HG03196 (cell line): ENCODE results near the gene CDC37L1.

Experiments used
- ATAC-seq: cut with Tn5 transposase; IDR thresholded peaks from one replicate; pipeline ENCODE4 v1.9.1; 2021; ENCODE audit not compliant: unreplicated experiment

Gene CDC37L1

DNA sequence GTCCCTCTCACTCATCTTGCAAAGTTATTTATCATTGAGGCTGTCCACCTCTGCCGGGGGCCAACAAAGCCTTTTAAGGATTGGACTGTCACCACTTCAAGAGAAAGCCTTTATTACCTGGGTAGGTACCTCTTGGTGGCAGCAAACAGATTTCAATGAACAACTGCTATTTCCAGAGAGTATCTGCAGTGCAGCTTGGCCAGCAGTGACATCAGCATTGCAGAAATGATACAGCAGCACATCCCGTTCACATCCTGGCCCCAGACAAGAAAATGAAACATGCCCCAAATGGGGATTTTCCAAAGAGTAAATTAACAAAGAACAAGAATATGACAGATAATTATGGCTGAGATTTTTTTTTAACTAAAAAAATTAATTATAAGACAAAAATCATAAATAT, 10.8 kb upstream of the CDC37L1 start:
- ATAC-seq, result no peak

DNA sequence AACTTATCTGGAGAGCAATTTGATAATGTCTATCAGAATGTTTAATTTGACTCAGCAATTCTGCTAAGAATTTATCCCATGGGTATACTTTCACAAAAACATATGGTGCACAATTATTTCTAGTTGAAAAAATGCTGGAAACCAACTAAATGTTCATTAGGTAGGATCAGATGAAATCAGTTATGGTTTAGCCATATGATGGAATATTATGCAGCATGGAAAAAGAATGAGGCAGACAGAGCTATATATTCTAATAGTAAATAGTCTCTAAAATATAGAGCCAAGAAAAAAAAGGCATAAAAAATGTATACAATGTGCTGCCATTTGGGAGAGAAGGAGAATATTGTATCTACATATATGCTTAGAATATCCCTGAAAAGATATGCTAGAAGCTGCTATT, 9.5 kb upstream of the CDC37L1 start:
- no peak for ATAC-seq

DNA sequence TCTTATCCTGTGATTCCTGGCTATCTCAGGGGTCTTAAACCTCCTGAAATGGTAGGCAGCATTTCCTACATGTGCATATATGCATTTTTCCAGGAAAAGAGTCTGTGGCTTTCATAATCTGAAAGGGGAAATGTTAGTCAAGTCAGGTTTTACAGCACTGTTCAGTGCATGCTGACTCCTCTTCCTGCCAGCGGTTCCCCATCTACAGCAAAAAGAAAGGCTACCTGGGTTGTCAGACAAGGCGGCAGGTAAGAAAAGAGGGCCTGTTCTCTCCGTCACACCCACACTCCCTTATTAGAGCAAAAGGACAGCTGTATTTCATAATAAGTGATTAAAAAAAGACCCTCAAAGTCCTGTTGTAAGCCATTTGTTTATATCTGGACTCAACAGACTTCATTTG, 8.8 kb upstream of the CDC37L1 start:
- ATAC-seq, result no peak

DNA sequence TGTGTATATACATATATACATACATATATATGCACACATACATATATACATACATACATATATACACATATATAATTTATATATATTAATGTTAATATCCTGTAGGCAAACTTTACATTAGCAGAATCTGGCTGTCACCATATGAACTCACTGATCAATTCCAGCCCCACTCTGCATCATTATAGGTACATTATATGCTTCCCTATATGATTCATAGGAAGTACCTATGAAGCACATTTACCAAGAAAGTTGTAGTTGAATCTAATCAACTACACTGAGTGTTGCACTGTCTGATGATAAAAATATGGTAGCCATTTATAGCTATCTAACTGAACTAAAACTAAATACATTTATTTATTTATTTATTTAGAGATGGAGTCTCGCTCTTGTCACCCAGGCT, 7.6 kb upstream of the CDC37L1 start:
- ATAC-seq, result no peak

DNA sequence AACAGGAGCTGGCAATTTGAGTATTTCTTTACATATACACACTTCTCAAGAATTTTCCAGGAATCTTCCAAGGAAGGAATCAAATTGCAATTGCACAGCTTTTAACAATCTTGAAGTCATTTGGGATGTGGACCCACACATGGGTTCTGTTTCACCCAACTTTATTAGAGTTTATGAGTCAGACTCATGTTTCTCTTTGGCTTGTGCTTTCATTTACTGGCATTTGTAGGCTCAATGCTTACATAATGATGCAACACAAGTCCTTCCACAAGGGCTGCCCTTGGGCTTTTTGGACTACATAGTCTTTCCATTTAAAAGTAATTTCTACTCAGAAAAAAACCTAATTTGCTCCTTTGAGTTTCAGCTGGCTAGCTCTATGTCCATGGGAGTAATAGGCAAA, 4.6 kb upstream of the CDC37L1 start:
- ATAC-seq, result no peak

DNA sequence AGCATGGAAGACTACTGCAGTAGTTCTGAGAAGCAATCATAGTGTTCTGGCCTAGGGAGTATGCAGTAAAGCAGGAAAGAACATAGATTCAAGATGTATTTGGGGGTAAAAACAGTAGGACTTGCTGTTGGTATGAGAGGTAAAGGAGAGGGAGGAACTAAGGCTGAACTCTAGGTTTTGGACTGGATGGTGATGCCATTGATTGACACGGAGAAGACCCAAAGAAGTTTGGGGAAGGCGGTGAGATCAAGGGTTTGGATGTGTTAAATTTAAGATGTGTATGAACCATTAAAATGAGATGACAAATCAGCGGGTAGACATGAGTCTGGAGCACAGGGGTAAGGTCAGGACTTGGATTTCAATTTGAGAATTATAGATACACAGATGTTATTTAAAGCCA, 2.0 kb upstream of the CDC37L1 start:
- no peak for ATAC-seq

DNA sequence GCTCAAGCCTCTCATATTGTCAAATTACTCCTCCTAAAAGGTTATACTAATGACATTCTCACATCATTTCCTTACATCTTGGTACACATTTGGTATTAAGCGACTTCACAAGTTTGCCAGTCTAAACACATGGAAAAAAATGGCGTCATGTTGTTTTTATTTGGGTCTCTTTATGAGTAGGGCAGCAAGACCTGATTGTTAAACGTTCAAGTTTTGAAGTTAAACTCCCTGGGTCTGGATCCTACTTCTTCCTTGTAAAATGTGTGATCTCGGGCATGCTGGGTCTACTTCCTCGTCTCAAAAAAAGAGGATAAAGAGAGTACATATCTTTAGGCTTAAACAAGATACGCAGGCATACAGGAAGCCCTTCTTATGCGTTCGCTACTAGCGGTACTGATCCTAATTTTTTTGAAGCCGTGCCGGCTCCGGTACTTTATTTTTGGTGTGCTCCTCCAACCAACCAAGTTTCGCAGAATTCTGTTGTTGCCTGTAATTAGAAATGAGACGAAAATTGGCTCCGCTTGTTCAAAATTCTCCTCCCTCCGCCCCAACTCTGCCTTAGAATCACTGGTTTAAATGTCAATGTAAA, 596 bp upstream of the CDC37L1 start:
- no peak for ATAC-seq

DNA sequence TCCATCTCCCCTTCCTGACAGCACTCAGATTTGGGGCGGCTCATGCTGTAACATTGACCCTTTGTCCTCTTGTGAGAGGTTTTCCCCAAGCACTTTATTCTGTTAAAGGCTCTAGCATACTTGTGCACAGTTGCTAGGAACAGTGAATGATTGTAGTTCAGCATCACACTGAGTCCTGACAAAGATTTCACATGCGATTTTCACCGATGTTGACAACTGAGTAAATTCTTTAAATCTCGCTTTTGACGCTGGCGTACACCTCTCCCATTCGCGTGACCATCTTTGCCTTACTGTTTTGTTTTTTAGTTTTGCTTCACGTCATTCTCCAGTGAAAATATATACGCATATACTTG, 780 bp downstream of the CDC37L1 start:
- no peak for ATAC-seq

DNA sequence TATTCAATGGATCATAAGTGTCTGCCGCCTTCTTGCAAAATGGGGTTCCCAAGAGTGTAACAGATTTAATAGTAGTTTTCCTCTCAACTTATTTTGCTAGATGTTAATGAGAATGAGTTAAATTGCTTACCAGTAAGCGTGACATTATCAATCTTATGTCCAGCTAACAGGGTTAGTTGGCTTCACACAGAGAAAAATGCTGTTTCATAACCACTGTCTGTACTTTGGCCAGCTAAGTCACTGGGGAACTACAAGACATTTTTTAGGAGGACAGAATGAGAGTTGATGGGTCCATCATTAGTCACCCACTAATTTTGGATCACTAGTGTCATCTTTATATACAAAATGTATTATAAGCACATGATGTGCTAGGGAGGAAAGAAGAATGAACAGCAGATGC, 1.4 kb downstream of the CDC37L1 start:
- no peak for ATAC-seq

DNA sequence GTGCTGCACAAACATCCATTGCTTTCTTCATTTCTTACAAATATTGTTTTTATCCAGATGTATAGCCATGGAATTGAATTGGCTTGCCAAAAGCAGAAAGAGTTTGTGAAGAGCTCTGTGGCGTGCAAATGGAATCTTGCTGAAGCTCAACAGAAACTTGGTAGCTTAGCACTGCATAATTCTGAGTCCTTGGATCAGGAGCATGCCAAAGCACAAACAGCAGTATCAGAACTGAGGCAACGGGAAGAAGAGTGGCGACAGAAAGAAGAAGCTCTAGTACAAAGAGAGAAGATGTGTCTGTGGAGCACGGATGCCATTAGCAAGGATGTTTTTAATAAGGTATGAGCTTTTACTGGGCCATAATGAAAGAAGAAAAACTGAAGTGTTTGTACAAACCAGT, 5.5 kb downstream of the CDC37L1 start:
- ATAC-seq, result no peak

DNA sequence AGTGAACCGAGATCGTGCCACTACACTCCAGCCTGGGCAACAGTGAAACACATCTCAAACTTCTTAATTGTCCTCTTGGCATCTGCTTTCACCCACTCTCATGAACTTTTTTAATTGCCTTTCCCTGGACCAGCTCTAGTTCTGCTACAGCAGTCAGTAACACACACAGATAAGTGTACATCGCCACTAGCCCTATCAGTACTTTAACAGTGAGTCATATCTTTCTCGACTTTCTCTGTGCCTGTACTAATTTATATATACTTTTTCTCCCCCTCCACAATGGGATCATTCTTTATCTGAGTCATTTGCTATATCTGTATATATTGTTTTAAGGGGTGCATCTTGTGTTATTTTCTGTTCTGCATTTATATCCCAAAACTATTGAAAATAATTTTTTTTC, 6.7 kb downstream of the CDC37L1 start:
- ATAC-seq, result no peak

DNA sequence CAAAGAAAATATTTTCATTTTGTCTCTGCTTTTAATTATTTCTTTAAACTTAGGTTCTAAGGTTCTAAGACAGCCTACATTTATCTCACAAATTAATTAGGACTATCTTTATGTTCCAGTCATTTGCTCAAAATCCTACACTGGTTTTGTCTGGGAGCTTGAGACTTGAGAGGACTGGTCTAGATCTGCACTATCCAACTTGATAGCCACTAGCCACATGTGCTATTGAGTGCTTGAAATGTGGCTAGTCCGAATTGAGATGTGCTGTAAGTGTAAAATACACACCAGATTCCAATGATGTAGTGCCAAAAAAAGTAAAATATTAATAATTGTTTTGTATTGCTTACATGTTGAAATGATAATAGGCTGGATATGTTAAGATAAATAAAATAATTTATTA, 7.2 kb downstream of the CDC37L1 start:
- no peak for ATAC-seq

DNA sequence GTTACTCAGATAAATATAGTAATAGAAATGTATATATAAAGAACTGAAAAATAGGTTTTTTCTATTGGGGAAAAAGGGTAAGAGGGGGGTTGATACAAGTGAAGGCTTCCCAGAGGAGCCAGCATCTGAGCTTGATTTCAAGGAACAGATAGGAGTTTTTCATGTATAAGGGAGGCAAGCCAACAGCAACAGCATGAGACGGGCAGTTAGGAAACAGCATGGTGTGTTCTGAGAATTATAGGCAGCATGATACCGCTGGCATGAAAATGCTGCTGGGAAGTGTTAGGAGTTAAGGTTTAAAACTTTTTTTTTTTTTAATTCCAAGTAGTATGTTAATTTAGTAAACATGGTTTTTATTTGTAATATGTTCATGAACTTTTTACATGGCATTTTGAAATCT, 9.7 kb downstream of the CDC37L1 start:
- ATAC-seq, result no peak

DNA sequence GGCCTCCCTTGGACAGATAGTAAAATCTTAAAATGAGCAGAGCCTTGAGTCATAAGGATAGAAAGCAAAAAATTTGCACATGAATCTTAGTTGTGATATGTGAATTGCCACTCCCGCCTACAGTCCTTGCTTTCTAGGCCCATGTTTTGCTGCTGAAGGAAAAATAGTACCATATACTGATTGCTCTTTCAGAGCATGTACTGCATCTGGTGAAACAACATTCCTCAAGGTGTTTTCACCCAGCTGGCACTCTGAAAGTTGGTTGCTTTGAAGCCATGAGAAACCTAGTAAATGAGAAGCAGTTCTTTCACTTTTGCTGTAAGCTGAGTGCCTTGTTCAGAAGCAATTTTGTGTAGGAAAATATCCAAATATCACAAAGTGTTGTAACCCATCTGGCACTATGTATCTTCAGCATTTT, 10.3 kb downstream of the CDC37L1 start:
- ATAC-seq, result peak; percentile 49

DNA sequence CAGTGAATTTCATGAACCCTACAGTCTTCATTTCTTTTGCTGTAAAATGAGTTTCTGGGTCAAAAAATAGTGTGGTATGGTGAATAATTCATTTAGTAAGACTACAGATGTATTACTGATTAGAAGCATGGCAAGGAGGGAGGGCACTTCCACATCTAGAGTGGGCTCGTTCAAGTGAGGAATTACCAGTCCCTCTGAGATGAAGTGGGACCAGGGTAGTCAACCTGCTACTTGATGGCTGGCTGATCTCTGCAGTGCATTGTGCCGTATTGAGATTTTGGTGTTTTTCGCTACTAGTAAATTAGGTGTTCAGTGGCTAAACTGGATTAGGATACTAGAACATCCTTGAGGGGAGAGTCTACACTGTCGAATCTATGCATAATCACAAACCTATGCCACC, 10.8 kb downstream of the CDC37L1 start:
- peak; percentile 73 for ATAC-seq

DNA sequence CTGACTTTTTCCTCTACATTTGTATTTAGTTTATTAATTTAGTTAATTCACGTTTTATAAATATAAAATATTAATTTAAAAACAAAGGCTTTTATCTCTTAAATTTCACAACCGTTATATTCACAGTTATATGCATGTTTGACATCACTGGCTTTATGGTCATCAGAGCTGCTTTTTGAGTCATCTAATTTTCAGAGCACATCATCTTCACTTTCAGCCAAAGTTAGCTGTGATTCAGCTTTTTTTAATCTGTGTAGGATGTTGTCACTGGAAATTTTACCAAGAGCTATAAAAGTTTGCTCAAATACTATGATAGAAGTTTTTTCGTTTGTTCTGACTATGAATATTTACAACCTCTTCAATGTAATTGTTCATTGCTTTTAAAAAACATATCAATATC, 12.4 kb downstream of the CDC37L1 start:
- no peak for ATAC-seq

DNA sequence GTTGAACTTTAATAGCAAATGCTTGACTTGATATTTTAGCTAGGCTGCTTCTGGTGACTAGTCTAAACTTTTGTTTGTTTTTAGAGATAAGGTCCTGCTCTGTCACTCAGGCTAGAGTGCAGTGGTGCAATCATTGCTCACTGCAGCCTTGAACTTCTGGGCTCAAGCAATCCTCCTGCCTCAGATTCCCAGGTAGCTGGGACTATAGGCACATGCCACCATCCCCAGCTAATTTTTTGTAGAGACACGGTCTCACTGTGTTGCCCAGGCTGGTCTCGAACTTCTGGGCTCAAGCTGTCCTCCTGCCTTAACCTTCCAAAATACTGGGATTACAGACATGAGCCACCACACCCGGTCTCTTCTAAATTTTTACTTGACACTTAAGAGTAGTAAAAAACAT, 20.7 kb downstream of the CDC37L1 start:
- no peak for ATAC-seq

DNA sequence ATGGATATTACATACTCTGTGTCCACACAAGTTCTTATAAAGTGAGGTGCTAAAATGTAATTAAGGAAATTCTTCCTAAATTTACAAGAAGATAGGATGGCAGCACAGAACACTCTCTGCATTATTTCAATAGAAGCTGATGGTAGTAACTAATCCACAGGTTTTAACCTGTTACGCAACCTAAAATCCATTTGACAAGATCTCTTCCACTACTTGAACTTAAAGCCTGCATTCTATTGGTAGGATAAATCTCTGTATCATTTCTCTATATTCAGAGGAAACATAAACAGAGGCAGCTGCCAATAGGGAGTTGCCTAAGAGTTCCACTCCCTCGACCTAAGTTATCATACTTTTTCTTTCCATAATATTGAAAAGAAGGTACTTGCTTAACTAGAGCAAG, 21.6 kb downstream of the CDC37L1 start:
- ATAC-seq, result no peak

DNA sequence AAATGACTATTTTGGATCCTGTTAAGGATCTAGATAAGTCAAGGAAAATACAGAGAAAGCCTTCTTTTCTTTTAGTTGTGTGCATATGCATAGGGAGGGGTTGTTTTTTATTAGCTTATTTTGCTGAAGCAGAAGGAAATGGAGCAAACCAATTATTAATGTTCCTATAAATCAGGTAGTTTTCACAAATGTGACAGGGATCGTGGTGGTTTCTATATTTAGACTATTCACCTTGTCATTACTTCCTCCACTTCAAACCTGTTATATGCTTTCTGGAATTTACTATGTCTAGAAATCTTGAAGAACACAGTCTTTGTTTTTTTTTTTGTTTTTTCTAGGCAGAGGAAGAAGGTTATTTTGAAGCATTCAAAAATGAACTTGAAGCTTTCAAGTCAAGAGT, 22.2 kb downstream of the CDC37L1 start:
- ATAC-seq, result no peak

DNA sequence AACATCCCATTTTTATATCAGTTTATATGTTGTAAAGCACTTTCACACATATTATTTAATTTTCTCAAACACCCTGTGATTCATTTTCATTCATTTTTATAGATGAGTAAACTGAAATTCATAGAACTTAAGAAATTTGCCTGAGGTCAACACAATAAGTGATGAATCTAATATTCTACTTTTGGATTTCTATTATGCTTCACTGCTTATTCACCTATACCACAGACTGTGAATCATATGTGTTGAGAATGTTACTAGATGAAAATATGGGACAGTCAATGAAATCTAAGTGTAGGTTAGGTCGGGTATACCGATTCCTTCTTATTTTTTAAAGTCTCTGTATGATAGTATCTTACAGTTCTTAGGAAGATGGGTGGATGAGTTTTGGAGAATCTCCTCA, 24.8 kb downstream of the CDC37L1 start:
- no peak for ATAC-seq

DNA sequence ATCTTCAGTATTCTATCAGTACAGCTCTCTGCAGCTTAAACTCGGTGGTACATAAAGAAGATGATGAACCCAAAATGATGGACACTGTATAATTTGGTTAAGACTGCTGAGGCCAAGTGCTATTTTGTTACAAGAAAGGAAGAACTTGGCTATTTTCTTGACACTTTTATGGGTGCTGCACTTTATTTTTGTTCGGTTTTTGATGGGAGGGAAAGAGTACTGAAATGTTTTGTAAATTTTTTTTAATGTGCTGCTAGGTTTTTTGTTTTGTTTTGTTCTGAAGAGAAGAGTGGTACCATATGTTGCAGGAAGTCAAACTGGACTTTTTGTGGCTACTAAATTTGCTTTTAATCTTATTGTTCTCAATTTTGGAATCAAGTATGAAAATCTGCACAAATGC, 26.7 kb downstream of the CDC37L1 start:
- ATAC-seq, result no peak

DNA sequence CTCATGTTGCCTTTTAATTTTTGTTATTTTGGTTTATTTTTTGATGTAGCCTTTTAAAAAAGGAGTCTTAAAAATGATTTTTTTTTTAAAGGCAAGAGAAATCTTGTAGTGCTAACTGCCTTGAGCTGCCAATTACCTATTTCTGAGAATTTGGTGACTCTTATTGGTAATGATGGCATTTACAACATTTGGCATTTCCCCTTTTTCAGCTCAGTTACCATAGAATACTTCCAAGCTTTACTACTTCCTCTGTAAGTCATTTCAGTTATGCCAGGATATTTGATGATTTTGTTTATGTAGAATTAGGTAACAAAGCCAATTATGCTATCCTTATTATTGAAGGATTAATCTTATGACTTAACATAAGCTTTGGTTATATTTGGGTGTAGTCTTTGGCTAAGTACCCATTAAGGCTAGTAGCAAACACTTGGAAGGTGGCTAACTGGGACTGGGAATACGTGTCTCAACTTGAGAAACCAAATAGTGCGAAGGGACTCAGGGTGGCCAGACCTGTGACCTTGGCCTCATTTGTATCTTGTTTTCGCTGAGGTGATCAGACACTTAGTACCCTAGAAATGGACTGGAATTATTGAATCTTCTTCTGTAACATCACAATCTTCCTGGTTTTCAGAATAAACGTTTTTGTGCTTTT, 27.7 kb downstream of the CDC37L1 start:
- ATAC-seq, result no peak

DNA sequence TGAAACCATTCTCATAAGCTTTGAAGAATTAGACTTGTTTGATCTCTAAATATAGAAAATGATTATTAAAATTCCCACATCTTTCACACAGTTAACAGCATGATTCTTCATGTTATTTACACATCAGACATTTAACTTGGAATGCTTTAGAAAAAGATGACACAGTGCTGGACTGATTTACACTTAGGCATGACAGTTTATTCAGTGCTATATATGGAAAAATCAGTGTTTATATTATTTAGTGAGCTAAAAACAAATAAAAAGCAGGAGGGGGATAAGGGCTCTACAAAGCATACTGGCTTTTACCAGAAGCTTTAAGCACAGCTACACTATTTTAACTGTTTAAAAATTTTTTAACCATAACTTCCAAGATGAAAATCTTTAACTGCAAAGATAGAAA, 30.0 kb downstream of the CDC37L1 start:
- ATAC-seq, result no peak
